Glutamatergic neuron (in vitro differentiated cells): ENCODE data around the gene PCTP. TPM values are rescaled to one million over a fixed set of nuclear protein-coding genes. Genes with fewer than 3 reads are reported as not detected.

Source experiments
- DNase-seq: peaks from one replicate; pipeline ENCODE4 v3.0.0; 2022
- H3K27ac Mint-ChIP-seq: one replicate; pipeline ENCODE4 v1.8.0; 2020; ENCODE audit warnings: mild to moderate bottlenecking, mixed read lengths, inconsistent platforms; ENCODE audit not compliant: unreplicated experiment
- H3K27me3 Mint-ChIP-seq: one replicate; pipeline ENCODE4 v1.8.0; 2020; ENCODE audit warnings: mild to moderate bottlenecking, moderate library complexity, mixed read lengths, inconsistent platforms; ENCODE audit not compliant: unreplicated experiment
- H3K36me3 Mint-ChIP-seq: one replicate; pipeline ENCODE4 v1.8.0; 2020; ENCODE audit warnings: mild to moderate bottlenecking, mixed read lengths, inconsistent platforms; ENCODE audit not compliant: unreplicated experiment
- H3K4me1 Mint-ChIP-seq: one replicate; pipeline ENCODE4 v1.8.0; 2020; ENCODE audit warnings: mild to moderate bottlenecking, low read depth, mixed read lengths, inconsistent platforms; ENCODE audit not compliant: unreplicated experiment
- H3K4me3 Mint-ChIP-seq: one replicate; pipeline ENCODE4 v1.8.0; 2020; ENCODE audit warnings: mild to moderate bottlenecking, mixed read lengths, inconsistent platforms; ENCODE audit not compliant: unreplicated experiment
- H3K9me3 Mint-ChIP-seq: one replicate; pipeline ENCODE4 v1.8.0; 2020; ENCODE audit warnings: mild to moderate bottlenecking, moderate library complexity, mixed read lengths, inconsistent platforms; ENCODE audit not compliant: unreplicated experiment
- total RNA-seq: library from RNA; stranded (reverse); fragmentation: NEBNext Ultra II Directional; extraction: Animal tissue kit (Norgen Biotek cat#: 25700); gene quantifications from one replicate; pipeline ENCODE4 v1.2.1, GENCODE V29; 2021; ENCODE audit not compliant: unreplicated experiment
- TF ChIP-seq, protein P1 (sequence below): fragments of 200-600 bp; sonication (generic); IDR thresholded peaks from one replicate; pipeline ENCODE4 v1.5.0; 2021; ENCODE audit not compliant: partially characterized antibody, unreplicated experiment

Gene PCTP
- total RNA-seq, 1 donor from 2014 or later, result 20.5 TPM

DNA sequence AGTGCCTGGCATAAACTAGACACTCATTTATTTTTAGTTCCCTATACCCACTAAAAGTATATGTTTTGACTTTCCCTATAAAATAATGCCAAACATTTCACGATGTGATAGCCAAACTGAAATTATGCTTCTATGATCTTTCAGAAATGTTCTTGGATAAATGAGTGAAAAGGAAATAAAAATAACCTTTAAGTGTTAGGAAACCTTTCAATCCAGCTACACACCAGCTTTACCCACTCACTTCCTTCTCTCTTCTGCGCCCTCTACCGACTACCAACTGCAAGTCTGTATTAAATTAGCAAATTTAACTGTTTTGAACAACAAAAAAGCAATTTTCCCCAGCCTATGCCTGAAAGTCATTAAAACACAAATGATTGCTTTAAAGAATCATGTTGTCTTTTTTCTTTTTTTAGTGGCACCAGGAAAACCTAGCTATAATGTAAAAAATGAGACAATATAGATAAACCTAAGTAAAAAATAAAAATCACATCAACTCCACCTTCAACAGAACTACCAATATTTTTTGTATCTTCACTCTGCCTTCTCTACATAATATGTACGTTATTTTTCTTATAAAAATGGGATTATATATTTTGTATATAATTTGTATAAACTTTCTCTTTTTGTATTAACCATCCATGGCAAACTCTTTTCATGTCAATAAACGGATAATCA lies 15.0 kb upstream of the PCTP start:
- Mint-ChIP-seq H3K36me3 (no peaks in the 10 kb centered on the region), H3K27ac (no peak overlapping the region), H3K4me3 (no peak overlapping the region), H3K9me3 (peaks cover 1% of the 10 kb centered on the region), H3K4me1 (peaks cover 32% of the 10 kb centered on the region), H3K27me3 (peaks cover 2% of the 10 kb centered on the region)
- no peak for DNase-seq
- TF ChIP-seq, protein P1, sequence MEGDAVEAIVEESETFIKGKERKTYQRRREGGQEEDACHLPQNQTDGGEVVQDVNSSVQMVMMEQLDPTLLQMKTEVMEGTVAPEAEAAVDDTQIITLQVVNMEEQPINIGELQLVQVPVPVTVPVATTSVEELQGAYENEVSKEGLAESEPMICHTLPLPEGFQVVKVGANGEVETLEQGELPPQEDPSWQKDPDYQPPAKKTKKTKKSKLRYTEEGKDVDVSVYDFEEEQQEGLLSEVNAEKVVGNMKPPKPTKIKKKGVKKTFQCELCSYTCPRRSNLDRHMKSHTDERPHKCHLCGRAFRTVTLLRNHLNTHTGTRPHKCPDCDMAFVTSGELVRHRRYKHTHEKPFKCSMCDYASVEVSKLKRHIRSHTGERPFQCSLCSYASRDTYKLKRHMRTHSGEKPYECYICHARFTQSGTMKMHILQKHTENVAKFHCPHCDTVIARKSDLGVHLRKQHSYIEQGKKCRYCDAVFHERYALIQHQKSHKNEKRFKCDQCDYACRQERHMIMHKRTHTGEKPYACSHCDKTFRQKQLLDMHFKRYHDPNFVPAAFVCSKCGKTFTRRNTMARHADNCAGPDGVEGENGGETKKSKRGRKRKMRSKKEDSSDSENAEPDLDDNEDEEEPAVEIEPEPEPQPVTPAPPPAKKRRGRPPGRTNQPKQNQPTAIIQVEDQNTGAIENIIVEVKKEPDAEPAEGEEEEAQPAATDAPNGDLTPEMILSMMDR, result peak; percentile 71

DNA sequence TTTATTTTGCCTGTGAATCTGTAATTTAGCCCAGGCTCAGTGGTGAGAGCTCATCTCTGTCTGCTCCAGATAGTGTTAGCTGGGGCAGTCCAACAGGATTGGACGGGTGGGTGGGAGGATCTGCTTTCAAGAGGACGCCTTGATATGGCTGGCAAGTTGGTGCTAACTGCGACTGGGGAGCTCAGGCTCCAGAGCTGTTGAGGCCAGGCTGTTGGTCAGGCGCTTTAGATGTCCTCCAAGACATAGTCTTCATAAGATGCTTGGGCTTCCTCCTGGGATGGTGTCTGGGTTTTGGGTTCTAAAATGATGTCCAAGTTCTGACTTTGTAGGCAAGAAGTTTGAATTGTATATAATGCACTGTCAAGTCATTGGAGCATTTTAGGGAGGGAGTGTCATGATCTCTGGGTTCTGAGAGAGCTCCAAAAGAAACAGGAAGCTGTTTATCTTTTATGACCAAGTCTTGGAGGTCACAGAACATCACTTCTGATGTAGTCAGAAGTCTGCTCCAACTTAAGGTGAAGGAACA lies 12.8 kb upstream of the PCTP start:
- Mint-ChIP-seq H3K27me3 (peaks cover 2% of the 10 kb centered on the region), H3K9me3 (peaks cover 3% of the 10 kb centered on the region), H3K4me1 (peaks cover 14% of the 10 kb centered on the region), H3K27ac (no peak overlapping the region), H3K36me3 (no peaks in the 10 kb centered on the region), H3K4me3 (no peak overlapping the region)
- TF ChIP-seq, protein P1, result no peak
- DNase-seq, result no peak

DNA sequence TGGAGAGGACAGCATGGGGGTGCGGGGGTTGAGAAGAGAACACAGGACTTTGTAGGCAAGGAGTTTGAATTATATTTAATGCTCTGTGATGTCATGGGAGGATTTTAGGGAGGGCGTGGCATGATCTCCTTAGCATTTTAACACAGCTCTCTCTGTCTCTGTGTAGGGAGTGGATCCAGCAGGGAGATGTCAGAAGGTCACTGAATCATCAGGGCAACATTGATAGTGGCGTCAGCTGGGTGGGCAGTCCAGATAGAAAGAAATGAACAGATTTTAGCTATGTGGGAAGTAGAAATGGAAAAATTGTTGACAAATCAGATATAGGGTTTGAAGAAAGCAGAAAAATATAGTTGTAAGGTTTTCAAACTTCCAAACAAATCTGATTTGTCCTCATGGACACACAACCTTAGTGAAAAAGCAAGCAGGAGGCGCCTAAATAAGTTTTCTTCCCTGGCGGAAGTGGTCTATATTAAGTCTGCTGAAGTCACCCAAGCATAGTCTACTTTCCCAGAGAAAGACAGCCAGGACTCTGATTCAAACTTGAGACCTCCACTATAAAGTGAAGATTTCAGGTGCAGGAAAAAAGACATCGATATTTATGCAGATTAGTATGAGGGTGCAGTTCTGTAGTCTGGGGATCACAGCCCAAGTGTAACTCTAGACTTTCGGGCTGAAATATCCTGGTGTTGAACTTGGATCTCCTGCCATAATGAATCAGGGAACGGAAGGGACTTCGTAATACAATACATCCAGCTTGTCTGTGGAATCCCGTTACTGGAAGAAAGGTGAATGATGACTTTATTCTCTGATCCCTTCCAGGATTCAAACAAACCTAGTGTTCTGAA lies 10.1 kb upstream of the PCTP start:
- Mint-ChIP-seq H3K27me3 (no peaks in the 10 kb centered on the region), H3K36me3 (no peaks in the 10 kb centered on the region), H3K4me1 (no peaks in the 10 kb centered on the region), H3K9me3 (peaks cover 3% of the 10 kb centered on the region), H3K27ac (no peak overlapping the region), H3K4me3 (no peak overlapping the region)
- TF ChIP-seq, protein P1, result no peak
- DNase-seq, result no peak

DNA sequence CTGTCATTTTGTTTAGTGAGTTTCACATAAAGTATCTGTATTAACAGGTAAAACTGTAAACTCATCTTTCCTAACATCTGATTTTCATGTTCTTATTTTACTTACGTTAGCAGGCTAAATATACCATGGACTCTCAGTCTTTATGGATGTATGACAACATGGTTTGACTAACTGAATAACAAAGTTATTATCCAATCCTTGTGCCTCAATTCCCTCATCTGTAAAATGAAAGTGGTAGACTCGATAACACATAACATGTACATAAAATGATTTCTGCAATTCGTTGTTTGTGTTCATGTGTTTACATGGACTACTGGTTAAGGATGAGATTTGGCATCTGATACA lies 9.5 kb upstream of the PCTP start:
- H3K4me1 Mint-ChIP-seq, result no peaks in the 10 kb centered on the region
- no peaks in the 10 kb centered on the region for H3K36me3 Mint-ChIP-seq
- peaks cover 1% of the 10 kb centered on the region for H3K9me3 Mint-ChIP-seq
- no peaks in the 10 kb centered on the region for H3K27me3 Mint-ChIP-seq
- TF ChIP-seq, protein P1, result no peak
- H3K4me3 Mint-ChIP-seq, result no peak overlapping the region
- no peak for DNase-seq
- no peak overlapping the region for H3K27ac Mint-ChIP-seq
